Stomach (tissue), 9 donors: ENCODE measurements around the gene ESYT2. TPM values are rescaled to one million over a fixed set of nuclear protein-coding genes. Genes with fewer than 3 reads are reported as not detected.

ENCODE experiments used
- DNase-seq, 2 donors: peaks; one replicate each; pipeline versions ENCODE4 v3.0.0 to v3.0.0-alpha.2; 2013 to 2019
- H3K27ac ChIP-seq, 5 donors: fragments of 200-600 bp in 4 of 5; sonication (generic) in 4 of 5; one replicate each; pipeline ENCODE4 v1.5.1; 2013 to 2019; ENCODE audit warnings: mild to moderate bottlenecking in 1 of 5, moderate library complexity in 1 of 5
- H3K27me3 ChIP-seq, 3 donors: fragments of 200-600 bp; sonication (generic); one replicate each; pipeline ENCODE4 v1.5.1; 2017 to 2019; ENCODE audit warnings: mixed run types in 1 of 3
- H3K36me3 ChIP-seq, 4 donors: fragments of 200-600 bp; sonication (generic); 1 replicate in 3 of 4; 2 replicates in 1 of 4; pipeline ENCODE4 v1.5.1; 2016 to 2019
- H3K4me1 ChIP-seq, 4 donors: fragments of 200-600 bp; sonication (generic); one replicate each; pipeline ENCODE4 v1.5.1; 2016 to 2019
- H3K4me3 ChIP-seq, 4 donors: fragments of 200-600 bp; sonication (generic) in 3 of 4; one replicate each; pipeline ENCODE4 v1.5.1; 2016 to 2019; ENCODE audit warnings: mild to moderate bottlenecking in 1 of 4
- H3K9me3 ChIP-seq, 4 donors: fragments of 200-600 bp; sonication (generic); one replicate each; pipeline ENCODE4 v1.5.1; 2016 to 2019
- CTCF ChIP-seq, 7 experiments: fragments of 450-650 bp in 4 of 7; fragments of 200-600 bp in 3 of 7; sonication (generic) in 3 of 7; IDR thresholded peaks; one replicate each; pipeline ENCODE4 v1.5.1; 2016 to 2019; ENCODE audit warnings: antibody characterized with exemption in 7 of 7, control low read depth in 2 of 7, mild to moderate bottlenecking in 1 of 7
- EP300 ChIP-seq: sonication (generic); formaldehyde crosslinking; IDR thresholded peaks from one replicate; pipeline ENCODE4 v1.6.1; 2017; ENCODE audit warnings: antibody characterized with exemption
- POLR2A ChIP-seq, 4 donors: fragments of 450-650 bp; IDR thresholded peaks; one replicate each; pipeline ENCODE4 v1.6.1; 2016; ENCODE audit warnings: antibody characterized with exemption in 4 of 4, control low read depth in 2 of 4, mild to moderate bottlenecking in 1 of 4, moderate library complexity in 1 of 4
- POLR2AphosphoS5 ChIP-seq, 3 donors: sonication (generic); formaldehyde crosslinking; IDR thresholded peaks; one replicate each; pipeline ENCODE4 v1.6.1; 2016; ENCODE audit warnings: antibody characterized with exemption in 3 of 3
- WGBS, 5 donors: extraction: QIAGEN DNeasy Blood & Tissue Kit in 3 of 5; methylation state at CpG; one replicate each; pipeline versions ENCODE4 v1.1.5 to v1.1.7; 2013 to 2018; 5-methylcytosine and 5-hydroxymethylcytosine counted together
- intact Hi-C: fragments of 100-400 bp; cut with DNase I; formaldehyde crosslinking; loops from one replicate; pipeline ENCODE4 v1.15.1; 2023; ENCODE audit warnings: low total_unique reads
- polyA plus RNA-seq, 3 donors: library from polyadenylated mRNA; stranded (reverse); fragments of 200-250 nt; gene quantifications; one replicate each; pipeline ENCODE4 v1.2.3, GENCODE V29; 2013
- total RNA-seq, 5 donors: library from RNA; depleted of rRNA; stranded (reverse); fragments of >200 nt; gene quantifications; one replicate each; pipeline versions ENCODE4 v1.1.0 to v1.2.3, GENCODE V29; 2014 to 2016
- donor health status: healthy with polysubstance abuse.
- donor health status: Bipolar disorder and iron deficiency.
- donor health status: healthy.

The ESYT2 gene
- total and polyA plus RNA-seq, 8 donors = 7.6 to 137 (median 36.9) TPM

GRCh38 chr7:158687406-158687805 lies 141.9 kb downstream of the ESYT2 start:
- no peak for DNase-seq
- H3K27ac ChIP-seq = no peak overlapping the region
- no peaks in the 10 kb centered on the region for H3K9me3 ChIP-seq
- H3K4me3 ChIP-seq = no peak overlapping the region
- intact Hi-C loops = no loop called here
- 89 to 94% (median 92%) methylated on average over 7 of the region's 7 CpGs for WGBS, 5 donors
- H3K27me3 ChIP-seq = no peaks in the 10 kb centered on the region
- H3K4me1 ChIP-seq = no peaks in the 10 kb centered on the region
- TF ChIP-seq POLR2A (IDR thresholded peaks at IDR 0.05) = no peak
- H3K36me3 ChIP-seq = peaks cover 0 to 71% (median 49%) of the 10 kb centered on the region in 4 donors

DNA sequence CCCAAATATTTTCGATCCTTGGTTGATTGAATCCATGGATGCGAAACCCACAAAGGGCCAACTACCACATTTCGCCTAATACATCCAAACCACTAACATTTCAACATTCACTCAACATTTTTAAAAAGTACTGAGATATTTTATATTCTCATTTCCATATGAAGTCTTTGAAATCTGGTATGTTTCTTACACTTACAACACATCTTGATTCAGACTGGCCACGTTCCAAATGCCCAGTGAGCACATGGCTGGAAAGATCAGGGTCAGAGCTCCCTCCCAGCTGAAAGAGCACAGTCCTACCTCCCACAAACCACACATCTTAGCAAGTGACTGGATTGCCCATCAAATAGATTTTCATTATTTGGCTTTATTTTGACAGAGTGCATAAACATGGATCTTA lies 143.6 kb downstream of the ESYT2 start:
- H3K27ac ChIP-seq = no peak overlapping the region
- no peak overlapping the region for H3K4me3 ChIP-seq
- H3K36me3 ChIP-seq = peaks cover 0 to 64% (median 46%) of the 10 kb centered on the region in 4 donors
- no peaks in the 10 kb centered on the region for H3K9me3 ChIP-seq
- intact Hi-C loops = no loop called here
- 87 to 96% (median 95%) methylated on average over 4 of the region's 4 CpGs for WGBS, 5 donors
- DNase-seq = no peak
- TF ChIP-seq POLR2A (IDR thresholded peaks at IDR 0.05) = no peak
- TF ChIP-seq EP300 = no peak
- no peaks in the 10 kb centered on the region for H3K27me3 ChIP-seq
- no peaks in the 10 kb centered on the region for H3K4me1 ChIP-seq

DNA sequence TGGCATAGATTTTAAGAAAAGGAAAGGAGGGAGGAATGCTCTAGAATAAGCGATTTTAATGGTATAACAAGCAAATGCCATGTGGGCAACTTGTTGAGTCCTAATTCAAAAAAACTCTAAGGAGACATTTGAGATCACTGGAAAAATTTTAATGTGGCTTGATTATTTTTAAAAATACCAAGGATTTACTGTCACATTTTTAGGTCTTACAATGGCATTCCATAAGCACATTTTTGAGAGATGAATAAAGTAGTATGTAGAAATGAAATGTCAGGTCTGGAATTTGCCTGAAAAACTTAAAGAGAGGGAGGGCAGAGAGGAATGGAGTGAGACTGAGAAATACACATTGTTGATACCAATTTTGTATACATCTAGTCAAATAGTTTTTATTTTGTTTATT lies 145.0 kb downstream of the ESYT2 start:
- Histone ChIP-seq H3K27ac (no peak overlapping the region), H3K4me1 (no peaks in the 10 kb centered on the region), H3K36me3 (peaks cover 0 to 65% (median 48%) of the 10 kb centered on the region in 4 donors), H3K27me3 (no peaks in the 10 kb centered on the region), H3K4me3 (no peak overlapping the region), H3K9me3 (no peaks in the 10 kb centered on the region)
- 94 to 100% (median 95%) methylated on average over 1 of the region's 1 CpG for WGBS, 5 donors
- intact Hi-C loops = no loop called here
- no peak for TF ChIP-seq CTCF (IDR thresholded peaks at IDR 0.05)
- TF ChIP-seq EP300 = no peak
- no peak for TF ChIP-seq POLR2AphosphoS5 (IDR thresholded peaks at IDR 0.05)
- no peak for TF ChIP-seq POLR2A (IDR thresholded peaks at IDR 0.05)
- DNase-seq = no peak

GRCh38 chr7:158683541-158683940 lies 145.8 kb downstream of the ESYT2 start:
- intact Hi-C loops = no loop called here
- TF ChIP-seq CTCF (IDR thresholded peaks at IDR 0.05) (no peak), POLR2A (IDR thresholded peaks at IDR 0.05) (no peak), EP300 (no peak), POLR2AphosphoS5 (IDR thresholded peaks at IDR 0.05) (no peak)
- Histone ChIP-seq H3K27ac (no peak overlapping the region), H3K9me3 (no peaks in the 10 kb centered on the region), H3K4me1 (no peaks in the 10 kb centered on the region), H3K36me3 (peaks cover 0 to 65% (median 49%) of the 10 kb centered on the region in 4 donors), H3K27me3 (no peaks in the 10 kb centered on the region), H3K4me3 (no peak overlapping the region)
- no peak for DNase-seq
- WGBS, 5 donors = 62 to 76% (median 72%) methylated on average over 2 of the region's 2 CpGs

- no peak overlapping the region for H3K27ac ChIP-seq
- no peak overlapping the region for H3K4me3 ChIP-seq
- H3K9me3 ChIP-seq = no peaks in the 10 kb centered on the region
- H3K36me3 ChIP-seq = peaks cover 0 to 65% (median 44%) of the 10 kb centered on the region in 4 donors
- intact Hi-C loops = no loop called here
- TF ChIP-seq POLR2A (IDR thresholded peaks at IDR 0.05) (no peak), CTCF (IDR thresholded peaks at IDR 0.05) (no peak), POLR2AphosphoS5 (IDR thresholded peaks at IDR 0.05) (no peak), EP300 (no peak)
- H3K4me1 ChIP-seq = no peaks in the 10 kb centered on the region
- no peak for DNase-seq
- H3K27me3 ChIP-seq = no peaks in the 10 kb centered on the region
These were observed 146.9 kb downstream of the ESYT2 start for GRCh38 chr7:158682456-158682855.

Other genes with a start within 250 kb of the ESYT2 start
- gene PTPRN2, start 241.7 kb downstream of the ESYT2 start, total RNA-seq = 100 to 1,000 TPM in 1 of 5 donors, 10 to 100 TPM in 4; 35.8 to 136 (median 66.3) TPM
- 10 to 100 TPM in 1 of 3 donors, 1 to 10 TPM in 2; 4.9 to 10.8 (median 9.0) TPM for gene PTPRN2, start 241.7 kb downstream of the ESYT2 start, polyA plus RNA-seq
- gene NCAPG2, start 124.7 kb downstream of the ESYT2 start, total RNA-seq = 10 to 100 TPM in 4 of 5 donors, 1 to 10 TPM in 1; 4.9 to 24.2 (median 21.6) TPM
- 1 to 10 TPM; 2.6 to 4.0 (median 4.0) TPM for gene NCAPG2, start 124.7 kb downstream of the ESYT2 start, polyA plus RNA-seq
- gene DYNC2I1, start 27.0 kb upstream of the ESYT2 start, total RNA-seq = 10 to 100 TPM; 12.3 to 33.5 (median 22.0) TPM
- 1 to 10 TPM; 8.1 to 9.5 (median 8.2) TPM for gene DYNC2I1, start 27.0 kb upstream of the ESYT2 start, polyA plus RNA-seq